NCI-H774 (cell line): ENCODE measurements around the gene UBD.

Experiments
- DNase-seq: peaks from one replicate; lab custom pipeline; 2025; lab: John Stamatoyannopoulos, UW

The UBD gene

GRCh38 chr6:29559524-29560287 lies at the start of gene UBD:
TSS of gene UBD (minus strand) at chr6:29559732. CDS start at chr6:29559701, 31 bp downstream.
- DNase-seq = no peak

GRCh38 chr6:29608131-29608530 lies 48.6 kb upstream of the UBD start:
- DNase-seq = no peak

- no peak for DNase-seq
Measured at GRCh38 chr6:29603930-29604329, 44.4 kb upstream of the UBD start.

- no peak for DNase-seq
Measured at GRCh38 chr6:29603456-29603855, 43.9 kb upstream of the UBD start.

GRCh38 chr6:29602564-29603361 lies 43.2 kb upstream of the UBD start:
- peak; percentile 3 for DNase-seq

GRCh38 chr6:29598172-29598747 lies 38.7 kb upstream of the UBD start:
- DNase-seq = no peak

- DNase-seq = no peak
Measured at GRCh38 chr6:29597184-29597583, 37.7 kb upstream of the UBD start.

- no peak for DNase-seq
Measured at GRCh38 chr6:29596381-29596900, 36.9 kb upstream of the UBD start.

GRCh38 chr6:29593199-29593855 lies 33.8 kb upstream of the UBD start:
- DNase-seq = no peak

- no peak for DNase-seq
Measured at GRCh38 chr6:29591677-29592076, 32.1 kb upstream of the UBD start.

- DNase-seq = no peak
Measured at GRCh38 chr6:29590218-29590808, 30.8 kb upstream of the UBD start.

GRCh38 chr6:29589423-29590048 lies 30.0 kb upstream of the UBD start:
- no peak for DNase-seq

- no peak for DNase-seq
Measured at GRCh38 chr6:29584821-29585220, 25.3 kb upstream of the UBD start, which contains the start of gene OR2H2. TSS of gene OR2H2 (plus strand) at chr6:29585121. CDS start at chr6:29587945, 2,824 bp downstream.

- no peak for DNase-seq
Measured at GRCh38 chr6:29577544-29577943, 18.0 kb upstream of the UBD start.

GRCh38 chr6:29576056-29576455 lies 16.5 kb upstream of the UBD start:
- DNase-seq = no peak

- no peak for DNase-seq
Measured at GRCh38 chr6:29567991-29568390, 8.5 kb upstream of the UBD start.

GRCh38 chr6:29567541-29567940 lies 8.0 kb upstream of the UBD start:
- no peak for DNase-seq

GRCh38 chr6:29566856-29567255 lies 7.3 kb upstream of the UBD start:
- DNase-seq = no peak

GRCh38 chr6:29564875-29565274 lies 5.3 kb upstream of the UBD start:
- no peak for DNase-seq

GRCh38 chr6:29563435-29563965 lies 4.0 kb upstream of the UBD start:
- DNase-seq = no peak

GRCh38 chr6:29561606-29562181 lies 2.2 kb upstream of the UBD start:
- DNase-seq = no peak
